GM06990 (cell line): ENCODE measurements around the gene LRRTM3.

Source experiments
- DNase-seq: peaks from one replicate; pipeline ENCODE4 v3.0.0-alpha.2; 2011; ENCODE audit not compliant: insufficient read length; ENCODE audit errors: extremely low read depth
- H3K27me3 ChIP-seq: replicated peaks from 2 replicates; pipeline ENCODE4 v1.6.0; 2011; ENCODE audit warnings: low read length; ENCODE audit not compliant: control insufficient read depth, insufficient read depth
- H3K36me3 ChIP-seq: 2 replicates; pipeline ENCODE4 v1.5.1; 2011; ENCODE audit warnings: low read length; ENCODE audit not compliant: control insufficient read depth, insufficient read depth
- H3K4me3 ChIP-seq: replicated peaks from 2 replicates; pipeline ENCODE4 v1.5.1; 2011; ENCODE audit warnings: low read depth, mild to moderate bottlenecking, control low read depth, low read length
- CTCF ChIP-seq: IDR thresholded peaks from 2 replicates; pipeline ENCODE4 v1.5.1; 2011; ENCODE audit warnings: low read length, control low read depth, mild to moderate bottlenecking, inconsistent platforms; ENCODE audit not compliant: insufficient read depth, poor library complexity, severe bottlenecking

Gene LRRTM3

GRCh38 chr10:67079126-67079525, 153.3 kb downstream of the LRRTM3 start:
- H3K27me3 ChIP-seq: no peaks in the 10 kb centered on the region
- no peak overlapping the region for H3K4me3 ChIP-seq
- TF ChIP-seq CTCF: no peak
- DNase-seq: no peak
- H3K36me3 ChIP-seq: no peaks in the 10 kb centered on the region

GRCh38 chr10:67086327-67087134, 160.7 kb downstream of the LRRTM3 start:
- no peaks in the 10 kb centered on the region for H3K27me3 ChIP-seq
- no peak overlapping the region for H3K4me3 ChIP-seq
- no peak for TF ChIP-seq CTCF
- no peak for DNase-seq
- H3K36me3 ChIP-seq: no peaks in the 10 kb centered on the region

GRCh38 chr10:67087135-67087425, 161.2 kb downstream of the LRRTM3 start:
- no peaks in the 10 kb centered on the region for H3K27me3 ChIP-seq
- no peak overlapping the region for H3K4me3 ChIP-seq
- DNase-seq: no peak
- no peak for TF ChIP-seq CTCF
- no peaks in the 10 kb centered on the region for H3K36me3 ChIP-seq

GRCh38 chr10:67088036-67088435, 162.2 kb downstream of the LRRTM3 start:
- TF ChIP-seq CTCF: no peak
- Histone ChIP-seq H3K4me3 (no peak overlapping the region), H3K27me3 (no peaks in the 10 kb centered on the region), H3K36me3 (no peaks in the 10 kb centered on the region)
- DNase-seq: no peak

GRCh38 chr10:67095531-67095930, 169.7 kb downstream of the LRRTM3 start:
- Histone ChIP-seq H3K4me3 (no peak overlapping the region), H3K27me3 (no peaks in the 10 kb centered on the region), H3K36me3 (no peaks in the 10 kb centered on the region)
- no peak for DNase-seq
- TF ChIP-seq CTCF: no peak

GRCh38 chr10:67098461-67098860, 172.6 kb downstream of the LRRTM3 start:
- no peaks in the 10 kb centered on the region for H3K27me3 ChIP-seq
- no peak for DNase-seq
- no peak overlapping the region for H3K4me3 ChIP-seq
- H3K36me3 ChIP-seq: no peaks in the 10 kb centered on the region
- TF ChIP-seq CTCF: no peak
